Erythroblast (primary cell): ENCODE measurements around the gene C1orf216.

Experiments
- GATA1 ChIP-seq: IDR thresholded peaks from 2 replicates; pipeline ENCODE4 v1.6.1; 2011; ENCODE audit warnings: low read depth, mild to moderate bottlenecking, control low read depth, low read length, moderate library complexity
- POLR2A ChIP-seq: IDR thresholded peaks from 2 replicates; pipeline ENCODE4 v1.6.1; 2011; ENCODE audit warnings: mild to moderate bottlenecking, low read length

DNA sequence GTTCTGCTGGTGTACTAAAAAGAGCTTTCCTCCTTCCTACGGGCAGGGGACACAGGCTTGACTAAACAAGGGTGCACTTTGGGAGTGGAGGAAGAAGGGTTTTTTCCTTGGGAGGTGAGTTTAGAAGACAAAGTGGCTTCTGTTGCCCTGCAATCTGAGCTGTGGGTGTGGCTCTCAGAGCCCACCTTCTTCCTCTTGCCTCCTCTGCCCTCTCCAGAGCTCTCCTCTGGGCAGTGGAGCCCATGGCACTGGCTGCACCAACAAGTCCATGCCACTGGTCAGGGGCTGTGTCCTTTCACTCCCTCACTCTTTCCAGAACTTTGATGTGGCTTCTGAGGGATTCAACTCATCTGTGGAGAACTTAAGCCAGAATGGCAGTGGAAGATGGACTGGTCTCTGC is 51.8 kb downstream of the C1orf216 start:
- TF ChIP-seq POLR2A (no peak), GATA1 (no peak)
